Measurements from ENCODE around the gene CHRM3.
A peak's percentile ranks its signal among the peaks of the same experiment; 100 is the strongest.
"Not testable (repeated sequence)": the region's sequence is repeated elsewhere in the genome, so short reads cannot be mapped to it uniquely, and the experiment has no call there.

Gene CHRM3

GRCh38 chr1:239386453-239387303, at the start of gene CHRM3:
TSS of gene CHRM3 (plus strand) at chr1:239386568. CDS start at chr1:239907452, 520,884 bp downstream.
- H3K4me3 Mint-ChIP-seq = peak within 1 kb of the TSS; percentile 87
- peak within 1 kb of the TSS; percentile 65 for H3K27ac Mint-ChIP-seq
- peaks cover 24% of the 10 kb centered on the region for H3K4me1 Mint-ChIP-seq (ENCODE audit: low read depth)
- no peaks in the 10 kb centered on the region for H3K9me3 Mint-ChIP-seq
- no peaks in the 10 kb centered on the region for H3K36me3 Mint-ChIP-seq (ENCODE audit: low read depth)
- H3K27me3 Mint-ChIP-seq = peaks cover 78% of the 10 kb centered on the region

- no peaks in the 10 kb centered on the region for H3K36me3 Mint-ChIP-seq (ENCODE audit: low read depth)
- no peak overlapping the region for H3K27ac Mint-ChIP-seq
- no peaks in the 10 kb centered on the region for H3K4me1 Mint-ChIP-seq (ENCODE audit: low read depth)
- no peak overlapping the region for H3K4me3 Mint-ChIP-seq
- peaks cover 5% of the 10 kb centered on the region for H3K27me3 Mint-ChIP-seq
- H3K9me3 Mint-ChIP-seq = no peaks in the 10 kb centered on the region
These were observed 48.5 kb upstream of the CHRM3 start for GRCh38 chr1:239337799-239338430.

DNA sequence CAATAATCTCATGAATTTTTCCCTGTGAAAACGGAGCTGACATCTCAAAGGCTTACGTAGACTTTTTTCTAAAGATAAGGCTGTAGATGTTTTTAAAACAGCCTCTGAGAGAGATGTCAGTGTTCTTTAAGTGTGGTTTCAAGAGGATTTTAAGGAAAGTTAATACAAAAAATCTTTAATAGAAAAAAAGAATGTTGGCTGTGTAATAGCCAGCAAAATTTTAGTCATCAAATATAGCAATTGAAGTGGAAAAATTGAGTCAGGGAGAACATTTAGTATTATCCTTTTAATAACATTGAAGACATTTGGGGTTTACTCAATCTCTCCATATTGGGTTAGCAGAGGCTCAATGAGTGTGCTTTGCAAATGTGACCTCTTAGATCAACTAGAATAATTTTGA, 38.6 kb upstream of the CHRM3 start:
- Mint-ChIP-seq H3K36me3 (ENCODE audit: low read depth) (no peaks in the 10 kb centered on the region), H3K27me3 (peaks cover 3% of the 10 kb centered on the region), H3K4me1 (ENCODE audit: low read depth) (no peaks in the 10 kb centered on the region), H3K4me3 (no peak overlapping the region), H3K27ac (no peak overlapping the region), H3K9me3 (no peaks in the 10 kb centered on the region)

DNA sequence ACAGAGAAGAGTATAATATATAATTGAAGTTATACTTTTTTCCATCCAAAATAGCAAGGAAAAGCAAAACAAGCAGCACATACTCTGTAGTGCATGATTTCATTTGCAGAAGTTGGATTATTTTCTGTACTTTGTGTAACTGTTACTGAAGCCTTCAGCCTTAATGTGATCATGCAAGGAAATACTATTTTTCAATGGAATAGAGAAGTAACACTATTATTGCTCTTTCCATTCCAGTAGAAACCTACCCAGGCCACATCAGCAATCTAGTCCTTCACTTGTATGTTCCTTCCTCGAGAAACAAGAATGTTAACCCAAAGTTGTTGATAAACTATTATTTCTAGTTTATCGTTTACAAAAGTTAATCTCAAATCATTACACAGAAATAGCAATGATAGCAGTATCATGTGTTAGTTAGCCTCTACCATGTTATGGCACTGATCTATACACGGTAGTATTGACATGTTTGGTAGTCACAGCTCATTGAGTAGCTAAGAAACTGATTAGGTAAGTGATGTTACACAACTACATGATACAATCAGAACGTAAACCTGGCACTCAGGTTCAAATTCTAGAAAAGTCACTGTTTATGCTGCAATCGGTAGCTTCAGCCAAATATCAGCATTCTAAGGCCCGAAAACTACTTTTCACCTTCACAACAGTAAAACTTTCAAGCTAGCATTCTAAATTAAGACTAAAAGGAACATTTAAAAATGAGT, 37.6 kb upstream of the CHRM3 start:
- Mint-ChIP-seq H3K36me3 (ENCODE audit: low read depth) (no peaks in the 10 kb centered on the region), H3K27ac (no peak overlapping the region), H3K9me3 (no peaks in the 10 kb centered on the region), H3K27me3 (peaks cover under 1% of the 10 kb centered on the region), H3K4me1 (ENCODE audit: low read depth) (no peaks in the 10 kb centered on the region), H3K4me3 (no peak overlapping the region)

DNA sequence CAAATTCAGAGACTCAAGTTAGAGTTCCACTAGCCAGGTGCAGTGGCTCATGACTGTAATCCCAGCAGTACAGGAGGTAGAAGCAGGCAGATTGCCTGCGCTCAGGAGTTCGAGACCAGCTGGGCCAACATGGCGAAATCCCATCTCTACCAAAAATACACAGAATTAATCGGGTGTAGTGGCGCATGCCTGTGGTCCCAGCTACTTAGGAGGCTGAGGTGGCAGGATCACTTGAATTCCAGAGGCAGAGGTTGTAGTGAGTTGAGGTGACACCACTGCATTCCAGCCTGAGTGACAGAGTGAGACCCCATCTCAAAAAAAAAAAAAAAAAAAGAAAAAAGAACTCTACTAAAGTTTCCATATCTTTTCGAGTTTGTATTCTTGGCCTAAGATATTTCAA, 36.7 kb upstream of the CHRM3 start:
- Mint-ChIP-seq H3K4me1 (ENCODE audit: low read depth) (no peaks in the 10 kb centered on the region), H3K27ac (no peak overlapping the region), H3K27me3 (no peaks in the 10 kb centered on the region), H3K4me3 (no peak overlapping the region), H3K9me3 (no peaks in the 10 kb centered on the region), H3K36me3 (ENCODE audit: low read depth) (no peaks in the 10 kb centered on the region)

DNA sequence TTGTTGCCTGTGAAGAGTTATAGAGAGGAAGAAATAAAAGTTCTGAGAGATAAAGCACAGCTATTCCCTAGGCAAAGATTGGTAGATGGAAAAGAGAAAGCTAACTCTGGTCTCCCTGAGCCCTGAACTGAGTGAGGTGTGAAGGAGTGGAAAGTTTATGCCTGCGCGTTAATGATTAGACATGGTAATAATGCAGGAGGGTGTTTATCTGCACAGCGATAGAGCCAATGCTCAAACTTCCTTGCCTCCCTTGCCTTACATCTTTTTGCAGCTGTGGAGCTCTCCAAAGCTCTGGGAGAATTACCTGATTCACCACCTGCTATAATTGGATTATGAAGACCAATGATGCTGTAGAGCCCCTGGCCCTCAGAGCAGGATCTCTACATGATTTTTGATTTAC, 32.8 kb upstream of the CHRM3 start:
- H3K36me3 Mint-ChIP-seq (ENCODE audit: low read depth) = no peaks in the 10 kb centered on the region
- no peak overlapping the region for H3K4me3 Mint-ChIP-seq
- H3K4me1 Mint-ChIP-seq (ENCODE audit: low read depth) = no peaks in the 10 kb centered on the region
- H3K9me3 Mint-ChIP-seq = no peaks in the 10 kb centered on the region
- no peak overlapping the region for H3K27ac Mint-ChIP-seq
- peaks cover 7% of the 10 kb centered on the region for H3K27me3 Mint-ChIP-seq

DNA sequence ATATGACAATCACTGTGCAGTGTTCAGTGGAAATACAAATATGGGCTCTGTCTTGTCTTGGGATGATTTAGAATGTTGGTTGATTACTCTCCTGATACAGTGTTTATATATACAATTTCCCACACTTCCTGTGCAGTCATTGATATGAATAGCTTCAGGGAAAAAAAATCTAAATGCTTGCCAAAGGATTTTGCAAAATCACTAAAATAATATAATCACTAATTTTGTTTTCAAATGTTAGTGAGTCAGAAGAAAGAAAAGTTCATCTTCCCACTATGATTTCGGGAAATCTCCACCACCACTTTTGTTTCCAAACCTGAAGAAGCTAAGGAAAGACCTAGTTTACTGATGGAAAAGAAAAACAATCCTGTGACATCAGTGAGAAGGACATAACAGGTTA, 32.1 kb upstream of the CHRM3 start:
- Mint-ChIP-seq H3K27me3 (peaks cover 7% of the 10 kb centered on the region), H3K27ac (no peak overlapping the region), H3K9me3 (no peaks in the 10 kb centered on the region), H3K4me3 (no peak overlapping the region), H3K36me3 (ENCODE audit: low read depth) (no peaks in the 10 kb centered on the region), H3K4me1 (ENCODE audit: low read depth) (no peaks in the 10 kb centered on the region)

DNA sequence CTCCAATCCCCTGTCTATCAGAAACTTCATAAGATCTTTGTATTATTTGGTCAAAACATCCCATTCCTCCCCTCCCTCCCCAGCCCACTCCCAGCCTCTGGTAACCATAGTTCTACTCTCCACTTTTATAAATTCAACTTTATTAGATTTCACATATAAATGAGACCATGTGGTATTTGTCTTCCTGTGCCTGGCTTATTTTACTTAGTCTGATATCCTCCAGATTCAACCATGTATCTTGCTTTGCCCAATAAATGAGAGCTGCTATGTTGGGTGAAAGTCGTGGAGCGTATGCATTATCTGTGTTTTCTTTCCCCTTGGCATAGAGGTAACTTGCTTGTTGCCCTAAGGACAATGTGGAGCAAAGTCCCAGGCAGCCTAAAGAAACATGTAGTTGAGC, 28.5 kb upstream of the CHRM3 start:
- Mint-ChIP-seq H3K27ac (no peak overlapping the region), H3K27me3 (peaks cover 7% of the 10 kb centered on the region), H3K4me3 (no peak overlapping the region), H3K36me3 (ENCODE audit: low read depth) (no peaks in the 10 kb centered on the region), H3K9me3 (no peaks in the 10 kb centered on the region), H3K4me1 (ENCODE audit: low read depth) (no peaks in the 10 kb centered on the region)

GRCh38 chr1:239361403-239361802, 25.0 kb upstream of the CHRM3 start:
- Mint-ChIP-seq H3K27me3 (peaks cover 2% of the 10 kb centered on the region), H3K36me3 (ENCODE audit: low read depth) (no peaks in the 10 kb centered on the region), H3K4me3 (no peak overlapping the region), H3K9me3 (no peaks in the 10 kb centered on the region), H3K27ac (no peak overlapping the region), H3K4me1 (ENCODE audit: low read depth) (no peaks in the 10 kb centered on the region)

GRCh38 chr1:239363930-239364329, 22.4 kb upstream of the CHRM3 start:
- Mint-ChIP-seq H3K4me1 (ENCODE audit: low read depth) (no peaks in the 10 kb centered on the region), H3K36me3 (ENCODE audit: low read depth) (no peaks in the 10 kb centered on the region), H3K9me3 (no peaks in the 10 kb centered on the region), H3K4me3 (no peak overlapping the region), H3K27me3 (peaks cover 6% of the 10 kb centered on the region), H3K27ac (no peak overlapping the region)

GRCh38 chr1:239367196-239367810, 19.1 kb upstream of the CHRM3 start:
- H3K36me3 Mint-ChIP-seq (ENCODE audit: low read depth) = no peaks in the 10 kb centered on the region
- peaks cover 25% of the 10 kb centered on the region for H3K27me3 Mint-ChIP-seq
- no peaks in the 10 kb centered on the region for H3K4me1 Mint-ChIP-seq (ENCODE audit: low read depth)
- no peak overlapping the region for H3K27ac Mint-ChIP-seq
- no peak overlapping the region for H3K4me3 Mint-ChIP-seq
- H3K9me3 Mint-ChIP-seq = no peaks in the 10 kb centered on the region

GRCh38 chr1:239368436-239369109, 17.8 kb upstream of the CHRM3 start:
- H3K9me3 Mint-ChIP-seq = no peaks in the 10 kb centered on the region
- no peak overlapping the region for H3K27ac Mint-ChIP-seq
- no peaks in the 10 kb centered on the region for H3K36me3 Mint-ChIP-seq (ENCODE audit: low read depth)
- no peaks in the 10 kb centered on the region for H3K4me1 Mint-ChIP-seq (ENCODE audit: low read depth)
- peaks cover 25% of the 10 kb centered on the region for H3K27me3 Mint-ChIP-seq
- no peak overlapping the region for H3K4me3 Mint-ChIP-seq

GRCh38 chr1:239370869-239371268, 15.5 kb upstream of the CHRM3 start:
- not testable (repeated sequence) for H3K4me1 Mint-ChIP-seq (ENCODE audit: low read depth); H3K9me3 Mint-ChIP-seq; H3K4me3 Mint-ChIP-seq; H3K36me3 Mint-ChIP-seq (ENCODE audit: low read depth); H3K27ac Mint-ChIP-seq
- peaks cover 25% of the 10 kb centered on the region for H3K27me3 Mint-ChIP-seq

GRCh38 chr1:239382666-239383065, 3.7 kb upstream of the CHRM3 start:
- peaks cover 18% of the 10 kb centered on the region for H3K4me1 Mint-ChIP-seq (ENCODE audit: low read depth)
- H3K36me3 Mint-ChIP-seq (ENCODE audit: low read depth) = no peaks in the 10 kb centered on the region
- no peak overlapping the region for H3K4me3 Mint-ChIP-seq
- H3K27me3 Mint-ChIP-seq = peaks cover 45% of the 10 kb centered on the region
- H3K9me3 Mint-ChIP-seq = no peaks in the 10 kb centered on the region
- H3K27ac Mint-ChIP-seq = no peak overlapping the region
